Activated T-cell treated with anti-CD3 and anti-CD28 coated beads, Interleukin-2, amount 50 U/mL, for 4 hours (primary cell): ENCODE data around the gene VAV1. TPM values are rescaled to one million over a fixed set of nuclear protein-coding genes. Genes with fewer than 3 reads are reported as not detected.
"Not testable (repeated sequence)": the region's sequence is repeated elsewhere in the genome, so short reads cannot be mapped to it uniquely, and the experiment has no call there.

Experiments
- ATAC-seq, 2 donors: fragments of 200-7000 bp; cut with Tn5 transposase; one replicate each; pipeline ENCODE4 v1.10.0; 2021
- DNase-seq: peaks from one replicate; pipeline ENCODE4 v3.0.0-alpha.2; 2020
- H3K27me3 Mint-ChIP-seq: one replicate; pipeline ENCODE4 v1.8.0; 2021; ENCODE audit warnings: low read depth, mixed read lengths
- H3K36me3 Mint-ChIP-seq: one replicate; pipeline ENCODE4 v1.8.0; 2022; ENCODE audit warnings: mixed read lengths; ENCODE audit not compliant: insufficient read depth
- H3K4me1 Mint-ChIP-seq: one replicate; pipeline ENCODE4 v1.8.0; 2021; ENCODE audit warnings: low read depth, mixed read lengths
- H3K4me3 Mint-ChIP-seq: one replicate; pipeline ENCODE4 v1.8.0; 2021; ENCODE audit warnings: mild to moderate bottlenecking, moderate library complexity, mixed read lengths
- H3K9me3 Mint-ChIP-seq: one replicate; pipeline ENCODE4 v1.8.0; 2021; ENCODE audit warnings: mixed read lengths
- total RNA-seq, 3 donors: library from RNA; stranded (reverse); gene quantifications; one replicate each; pipeline ENCODE4 v1.2.1, GENCODE V29; 2021

VAV1 gene
- total RNA-seq, 3 donors from 2014 or later: 65.7 to 75.6 (median 70.7) TPM

- peak in 1 of 2 donors; percentile 53 for ATAC-seq
- no peak for DNase-seq
- no peak overlapping the region for H3K4me3 Mint-ChIP-seq
- H3K27me3 Mint-ChIP-seq: no peaks in the 10 kb centered on the region
- H3K4me1 Mint-ChIP-seq: peaks cover 17% of the 10 kb centered on the region
- peaks cover 9% of the 10 kb centered on the region for H3K36me3 Mint-ChIP-seq
- H3K9me3 Mint-ChIP-seq: no peaks in the 10 kb centered on the region
These were observed 11.3 kb upstream of the VAV1 start for GRCh38 chr19:6761053-6761676.

GRCh38 chr19:6762253-6762797, 10.2 kb upstream of the VAV1 start:
- H3K4me1 Mint-ChIP-seq: peaks cover 26% of the 10 kb centered on the region
- H3K4me3 Mint-ChIP-seq, H3K36me3 Mint-ChIP-seq, ATAC-seq, H3K9me3 Mint-ChIP-seq, H3K27me3 Mint-ChIP-seq, DNase-seq: not testable (repeated sequence)

GRCh38 chr19:6765738-6766356, 6.7 kb upstream of the VAV1 start:
- H3K4me1 Mint-ChIP-seq: peaks cover 32% of the 10 kb centered on the region
- no peaks in the 10 kb centered on the region for H3K27me3 Mint-ChIP-seq
- no peaks in the 10 kb centered on the region for H3K9me3 Mint-ChIP-seq
- DNase-seq (no peak), ATAC-seq (no peak)
- H3K4me3 Mint-ChIP-seq: peak overlapping the region; percentile 85
- H3K36me3 Mint-ChIP-seq: no peaks in the 10 kb centered on the region

- H3K27me3 Mint-ChIP-seq: no peaks in the 10 kb centered on the region
- no peaks in the 10 kb centered on the region for H3K9me3 Mint-ChIP-seq
- ATAC-seq (no peak), DNase-seq (no peak)
- H3K4me1 Mint-ChIP-seq: peaks cover 33% of the 10 kb centered on the region
- H3K4me3 Mint-ChIP-seq: peak overlapping the region; percentile 85
- no peaks in the 10 kb centered on the region for H3K36me3 Mint-ChIP-seq
These were observed 6.0 kb upstream of the VAV1 start for GRCh38 chr19:6766357-6767080.

GRCh38 chr19:6767081-6767356, 5.5 kb upstream of the VAV1 start:
- peaks cover 38% of the 10 kb centered on the region for H3K4me1 Mint-ChIP-seq
- no peaks in the 10 kb centered on the region for H3K36me3 Mint-ChIP-seq
- H3K4me3 Mint-ChIP-seq: peak overlapping the region; percentile 85
- H3K27me3 Mint-ChIP-seq: no peaks in the 10 kb centered on the region
- DNase-seq (no peak), ATAC-seq (peak; percentile 32 to 51)
- H3K9me3 Mint-ChIP-seq: no peaks in the 10 kb centered on the region

GRCh38 chr19:6767357-6768235, 4.9 kb upstream of the VAV1 start, which contains the start of gene SH2D3A:
Gene SH2D3A, minus strand, starts transcription at chr19:6767435. Its CDS starts 3,687 bp downstream, at chr19:6763748.
- Mint-ChIP-seq H3K4me1 (peaks cover 42% of the 10 kb centered on the region), H3K4me3 (peak within 1 kb of the TSS; percentile 85), H3K36me3 (no peaks in the 10 kb centered on the region), H3K9me3 (no peaks in the 10 kb centered on the region), H3K27me3 (no peaks in the 10 kb centered on the region)
- ATAC-seq (peak; percentile 73 to 79), DNase-seq (peak; percentile 97)

- ATAC-seq (no peak), DNase-seq (no peak)
- Mint-ChIP-seq H3K4me1 (peaks cover 43% of the 10 kb centered on the region), H3K27me3 (no peaks in the 10 kb centered on the region), H3K36me3 (no peaks in the 10 kb centered on the region), H3K9me3 (no peaks in the 10 kb centered on the region), H3K4me3 (peak overlapping the region; percentile 85)
These were observed 4.2 kb upstream of the VAV1 start for GRCh38 chr19:6768236-6768785.

- DNase-seq (no peak), ATAC-seq (no peak)
- Mint-ChIP-seq H3K9me3 (no peaks in the 10 kb centered on the region), H3K36me3 (peaks cover 3% of the 10 kb centered on the region), H3K27me3 (no peaks in the 10 kb centered on the region), H3K4me3 (no peak overlapping the region), H3K4me1 (peaks cover 48% of the 10 kb centered on the region)
These were observed 3.4 kb upstream of the VAV1 start for GRCh38 chr19:6769006-6769619.

- H3K27me3 Mint-ChIP-seq, DNase-seq, ATAC-seq, H3K9me3 Mint-ChIP-seq: not testable (repeated sequence)
- Mint-ChIP-seq H3K4me3 (peak overlapping the region; percentile 92), H3K4me1 (peaks cover 45% of the 10 kb centered on the region), H3K36me3 (peaks cover 16% of the 10 kb centered on the region)
These were observed 870 bp upstream of the VAV1 start for GRCh38 chr19:6771648-6772027.

- H3K4me1 Mint-ChIP-seq: peaks cover 44% of the 10 kb centered on the region
These were observed 386 bp downstream of the VAV1 start for GRCh38 chr19:6772866-6773322.

GRCh38 chr19:6773323-6773931, 919 bp downstream of the VAV1 start:
- ATAC-seq (peak; percentile 69 to 72), DNase-seq (peak; percentile 32)
- peaks cover 24% of the 10 kb centered on the region for H3K36me3 Mint-ChIP-seq
- H3K9me3 Mint-ChIP-seq: no peaks in the 10 kb centered on the region
- H3K4me1 Mint-ChIP-seq: peaks cover 44% of the 10 kb centered on the region
- H3K4me3 Mint-ChIP-seq: peak overlapping the region; percentile 92
- no peaks in the 10 kb centered on the region for H3K27me3 Mint-ChIP-seq

More at GRCh38 chr19:6772866-6773322, 386 bp downstream of the VAV1 start:
- DNase-seq (no peak), ATAC-seq (peak in 1 of 2 donors; percentile 26)
- Mint-ChIP-seq H3K27me3 (no peaks in the 10 kb centered on the region), H3K9me3 (no peaks in the 10 kb centered on the region), H3K4me3 (peak overlapping the region; percentile 92), H3K36me3 (peaks cover 24% of the 10 kb centered on the region)

- Mint-ChIP-seq H3K4me1 (peaks cover 51% of the 10 kb centered on the region), H3K36me3 (peaks cover 24% of the 10 kb centered on the region), H3K4me3 (peak overlapping the region; percentile 92), H3K9me3 (no peaks in the 10 kb centered on the region), H3K27me3 (no peaks in the 10 kb centered on the region)
- DNase-seq (no peak), ATAC-seq (no peak)
These were observed 2.6 kb downstream of the VAV1 start for GRCh38 chr19:6774821-6775707.
